Neutrophil (primary cell): ENCODE data around the gene NR5A1.

Experiments used
- H3K27ac ChIP-seq: fragments of 200-600 bp; sonication (generic); 2 replicates; pipeline ENCODE4 v1.5.1; 2016; ENCODE audit warnings: mild to moderate bottlenecking, moderate library complexity
- H3K27me3 ChIP-seq: fragments of 200-600 bp; sonication (generic); 2 replicates; pipeline ENCODE4 v1.6.0; 2016; ENCODE audit warnings: mild to moderate bottlenecking
- H3K36me3 ChIP-seq: fragments of 200-600 bp; sonication (generic); 2 replicates; pipeline ENCODE4 v1.5.1; 2017
- H3K4me1 ChIP-seq, 2 experiments: fragments of 200-600 bp in 1 of 2; sonication (generic) in 1 of 2; 1 replicate in 1 of 2; 2 replicates in 1 of 2; pipeline versions ENCODE4 v1.5.1 to v1.6.1; 2013 to 2016; ENCODE audit warnings: low read depth in 1 of 2, low read length in 1 of 2, mild to moderate bottlenecking in 1 of 2, moderate library complexity in 1 of 2; ENCODE audit not compliant: control insufficient read depth in 1 of 2, insufficient read depth in 1 of 2
- H3K4me3 ChIP-seq, 2 experiments: fragments of 200-600 bp in 1 of 2; sonication (generic) in 1 of 2; 1 replicate in 1 of 2; 2 replicates in 1 of 2; pipeline ENCODE4 v1.5.1; 2013 to 2016; ENCODE audit warnings: low read depth in 1 of 2, low read length in 1 of 2, mild to moderate bottlenecking in 1 of 2, moderate library complexity in 1 of 2
- H3K9me3 ChIP-seq: fragments of 200-600 bp; sonication (generic); 2 replicates; pipeline ENCODE4 v1.5.1; 2016
- TF ChIP-seq, protein P1 (sequence below): fragments of 200-600 bp; sonication (generic); IDR thresholded peaks from 2 replicates; pipeline ENCODE4 v1.5.1; 2016; ENCODE audit warnings: antibody characterized with exemption

The NR5A1 gene

GRCh38 chr9:124501771-124502320 is 5.4 kb downstream of the NR5A1 start:
- H3K4me3 ChIP-seq: no peak overlapping the region
- no peaks in the 10 kb centered on the region for H3K36me3 ChIP-seq
- TF ChIP-seq, protein P1, sequence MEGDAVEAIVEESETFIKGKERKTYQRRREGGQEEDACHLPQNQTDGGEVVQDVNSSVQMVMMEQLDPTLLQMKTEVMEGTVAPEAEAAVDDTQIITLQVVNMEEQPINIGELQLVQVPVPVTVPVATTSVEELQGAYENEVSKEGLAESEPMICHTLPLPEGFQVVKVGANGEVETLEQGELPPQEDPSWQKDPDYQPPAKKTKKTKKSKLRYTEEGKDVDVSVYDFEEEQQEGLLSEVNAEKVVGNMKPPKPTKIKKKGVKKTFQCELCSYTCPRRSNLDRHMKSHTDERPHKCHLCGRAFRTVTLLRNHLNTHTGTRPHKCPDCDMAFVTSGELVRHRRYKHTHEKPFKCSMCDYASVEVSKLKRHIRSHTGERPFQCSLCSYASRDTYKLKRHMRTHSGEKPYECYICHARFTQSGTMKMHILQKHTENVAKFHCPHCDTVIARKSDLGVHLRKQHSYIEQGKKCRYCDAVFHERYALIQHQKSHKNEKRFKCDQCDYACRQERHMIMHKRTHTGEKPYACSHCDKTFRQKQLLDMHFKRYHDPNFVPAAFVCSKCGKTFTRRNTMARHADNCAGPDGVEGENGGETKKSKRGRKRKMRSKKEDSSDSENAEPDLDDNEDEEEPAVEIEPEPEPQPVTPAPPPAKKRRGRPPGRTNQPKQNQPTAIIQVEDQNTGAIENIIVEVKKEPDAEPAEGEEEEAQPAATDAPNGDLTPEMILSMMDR: no peak
- H3K9me3 ChIP-seq: no peaks in the 10 kb centered on the region
- H3K4me1 ChIP-seq: peaks cover 0 to 7% of the 10 kb centered on the region in 2 experiments
- peaks cover 81% of the 10 kb centered on the region for H3K27me3 ChIP-seq
- no peak overlapping the region for H3K27ac ChIP-seq

GRCh38 chr9:124500796-124501611 is 6.2 kb downstream of the NR5A1 start:
- TF ChIP-seq, protein P1: no peak
- no peak overlapping the region for H3K27ac ChIP-seq
- H3K4me1 ChIP-seq: peaks cover 0 to 7% of the 10 kb centered on the region in 2 experiments
- no peaks in the 10 kb centered on the region for H3K9me3 ChIP-seq
- H3K36me3 ChIP-seq: no peaks in the 10 kb centered on the region
- no peak overlapping the region for H3K4me3 ChIP-seq
- peaks cover 81% of the 10 kb centered on the region for H3K27me3 ChIP-seq

DNA sequence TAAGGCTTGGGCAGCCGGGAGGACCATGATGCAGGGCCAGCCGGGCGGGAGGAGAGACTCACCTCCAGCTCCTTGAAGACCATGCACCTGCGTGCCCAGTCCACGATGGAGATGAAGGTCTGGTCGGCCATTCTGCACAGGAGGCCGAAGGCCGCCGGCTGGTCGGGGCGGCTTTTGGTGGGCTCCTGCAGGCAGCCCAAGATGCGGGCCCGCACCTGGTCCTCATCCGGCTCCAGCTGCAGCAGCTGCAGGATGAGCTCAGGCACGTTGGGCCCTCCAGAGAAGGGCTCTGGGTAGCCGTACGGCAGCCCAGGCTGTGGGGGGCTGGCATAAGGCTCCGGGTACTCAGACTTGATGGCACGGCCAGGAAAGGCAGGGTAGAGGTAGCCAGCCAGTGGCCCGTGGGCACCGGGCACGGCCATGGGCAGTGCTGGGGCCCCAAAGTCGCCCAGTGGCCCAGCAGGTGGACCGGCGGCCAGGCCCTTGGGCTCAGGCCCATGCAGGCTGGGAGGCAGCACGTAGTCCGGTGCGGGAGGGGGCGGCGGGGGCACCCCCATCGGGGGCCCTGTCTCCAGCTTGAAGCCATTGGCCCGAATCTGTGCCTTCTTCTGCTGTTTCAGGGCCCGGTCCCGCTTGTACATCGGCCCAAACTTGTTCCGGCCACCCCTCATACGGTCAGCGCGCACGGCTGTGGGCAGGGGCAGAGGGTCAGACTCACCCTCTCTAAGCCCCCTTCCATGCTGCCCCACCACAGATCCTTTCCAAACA is 7.0 kb downstream of the NR5A1 start:
- Histone ChIP-seq H3K4me1 (peaks cover 0 to 7% of the 10 kb centered on the region in 2 experiments), H3K36me3 (no peaks in the 10 kb centered on the region), H3K27me3 (peaks cover 81% of the 10 kb centered on the region), H3K27ac (no peak overlapping the region), H3K9me3 (no peaks in the 10 kb centered on the region), H3K4me3 (no peak overlapping the region)
- TF ChIP-seq, protein P1: no peak

DNA sequence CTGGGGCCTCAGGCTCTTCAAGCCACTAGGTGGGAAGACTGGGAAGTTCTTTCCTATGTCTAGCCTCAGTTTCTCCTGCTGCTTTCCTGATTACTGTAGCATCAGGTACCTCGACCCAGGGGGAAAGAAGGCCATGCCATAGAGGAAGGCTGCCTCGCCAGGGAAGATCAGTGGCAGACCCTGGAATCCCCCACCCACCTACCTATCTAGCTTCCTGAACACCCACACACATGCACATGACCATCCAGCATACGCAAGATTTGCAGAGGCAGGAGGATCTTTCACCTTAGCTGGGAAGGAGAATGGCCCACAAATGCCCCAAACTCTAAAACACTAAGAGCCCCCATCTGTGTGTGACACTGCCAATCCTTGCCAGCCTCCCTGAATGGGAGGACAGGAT is 8.0 kb downstream of the NR5A1 start:
- Histone ChIP-seq H3K36me3 (no peaks in the 10 kb centered on the region), H3K27me3 (peaks cover 73% of the 10 kb centered on the region), H3K4me3 (no peak overlapping the region), H3K4me1 (peaks cover 0 to 5% of the 10 kb centered on the region in 2 experiments), H3K9me3 (no peaks in the 10 kb centered on the region), H3K27ac (no peak overlapping the region)
- TF ChIP-seq, protein P1: no peak

DNA sequence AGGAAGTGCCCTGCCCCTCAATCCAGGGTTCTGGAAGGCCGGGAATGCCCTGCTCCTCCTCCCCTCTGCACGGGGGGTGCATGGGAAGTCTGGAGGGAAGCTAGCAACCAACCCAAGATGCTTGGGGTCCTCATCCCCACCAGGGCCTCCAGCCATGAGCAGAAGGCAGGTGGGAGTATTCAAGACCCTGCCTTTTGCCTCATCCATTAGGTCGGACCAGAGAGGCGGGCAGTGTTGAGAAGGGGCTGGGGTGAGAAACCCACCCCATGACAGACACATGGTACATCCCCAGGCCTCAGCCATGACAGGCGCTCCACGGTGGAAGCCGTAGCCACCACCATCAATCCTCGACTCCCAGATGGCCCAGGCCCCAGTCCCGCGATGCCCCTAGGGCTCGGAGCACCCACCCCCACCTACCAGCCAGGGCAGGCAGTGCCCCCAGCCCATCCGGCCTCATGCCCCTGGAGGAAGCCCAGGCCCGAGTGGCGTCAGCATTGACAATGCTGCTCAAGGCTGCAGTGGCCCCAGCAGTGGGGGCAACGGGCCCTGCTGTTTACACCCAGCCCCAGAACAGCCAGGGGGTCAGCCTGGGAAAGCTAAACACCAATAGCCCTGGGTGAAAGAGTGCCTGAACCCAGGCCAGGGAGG is 8.6 kb downstream of the NR5A1 start:
- Histone ChIP-seq H3K27me3 (peaks cover 68% of the 10 kb centered on the region), H3K4me3 (no peak overlapping the region), H3K9me3 (no peaks in the 10 kb centered on the region), H3K27ac (no peak overlapping the region), H3K36me3 (no peaks in the 10 kb centered on the region), H3K4me1 (peaks cover 0 to 2% of the 10 kb centered on the region in 2 experiments)
- TF ChIP-seq, protein P1: no peak
